ENCODE results near the gene SNRNP25. TPM values are rescaled to one million over a fixed set of nuclear protein-coding genes. Genes with fewer than 3 reads are reported as not detected.

SNRNP25 gene
- total and polyA plus RNA-seq, 2 of the 8 experiments (the other 6 are each of a cell fraction or from before 2014, with no cell fraction given) = 53.0 to 58.4 TPM

DNA sequence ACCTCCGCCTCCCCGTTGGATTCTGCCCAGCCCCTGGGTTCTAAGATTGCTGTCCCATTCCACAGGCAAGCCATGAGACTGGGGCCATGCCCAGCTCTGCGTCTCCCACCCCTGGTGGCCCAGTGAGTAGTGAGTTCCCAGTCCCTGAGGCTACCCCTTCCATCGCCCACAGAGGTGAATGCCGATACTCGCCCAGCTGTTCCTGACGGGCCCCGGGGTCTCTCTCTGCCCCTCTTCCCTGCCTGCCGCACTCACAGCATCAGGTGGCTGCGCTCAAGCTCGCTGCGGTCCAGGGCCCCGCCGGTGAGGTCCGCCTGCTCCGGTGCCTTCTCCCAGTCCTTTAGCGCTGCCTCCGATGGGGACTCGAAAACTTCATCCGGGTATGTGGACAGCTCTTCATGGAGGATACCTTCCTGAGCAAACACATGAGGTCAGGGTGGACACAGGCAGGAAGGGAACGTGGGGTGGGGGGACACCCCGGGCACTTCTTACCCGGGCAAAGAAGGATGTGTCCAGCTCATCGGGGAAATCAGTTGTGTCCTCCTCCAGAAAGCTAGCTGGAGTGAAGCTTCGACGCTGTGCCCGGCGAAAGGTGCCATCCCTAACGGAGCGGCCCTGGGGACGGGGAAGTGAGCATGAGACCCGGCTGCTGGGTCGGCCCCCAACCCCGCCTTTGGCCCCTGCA, 8.8 kb downstream of the SNRNP25 start (continued):
- TF ChIP-seq RNF2 (IDR thresholded peaks at IDR 0.05; ENCODE audit: borderline replicate concordance, low read depth, low read length, missing control alignments, poor library complexity, severe bottlenecking) (no peak), CHD1 (IDR thresholded peaks at IDR 0.05; ENCODE audit: low read depth, low read length) (no peak), SIN3A (conservative IDR thresholded peaks at IDR 0.05 in 1 of 2, IDR thresholded peaks at IDR 0.05 in 1 of 2; ENCODE audit: low read depth in 1 of 2, low read length in 2 of 2) (no peak), CBX8 (IDR thresholded peaks at IDR 0.05; ENCODE audit: borderline replicate concordance, low read depth, low read length) (no peak), RAD21 (IDR thresholded peaks at IDR 0.05 in 1 of 2, conservative IDR thresholded peaks at IDR 0.05 in 1 of 2; ENCODE audit: low read depth in 2 of 2, low read length in 2 of 2) (no peak), HDAC6 (IDR thresholded peaks at IDR 0.05; ENCODE audit: low read depth, low read length) (no peak), SIX5 (IDR thresholded peaks at IDR 0.05; ENCODE audit: low read depth, low read length) (no peak), JUN (IDR thresholded peaks at IDR 0.05; ENCODE audit: low read depth, low read length) (no peak), KDM5A (IDR thresholded peaks at IDR 0.05; ENCODE audit: low read length) (no peak), RXRA (IDR thresholded peaks at IDR 0.05; ENCODE audit: insufficient read depth, low read depth, low read length) (no peak)
- TF ChIP-seq, protein P1, sequence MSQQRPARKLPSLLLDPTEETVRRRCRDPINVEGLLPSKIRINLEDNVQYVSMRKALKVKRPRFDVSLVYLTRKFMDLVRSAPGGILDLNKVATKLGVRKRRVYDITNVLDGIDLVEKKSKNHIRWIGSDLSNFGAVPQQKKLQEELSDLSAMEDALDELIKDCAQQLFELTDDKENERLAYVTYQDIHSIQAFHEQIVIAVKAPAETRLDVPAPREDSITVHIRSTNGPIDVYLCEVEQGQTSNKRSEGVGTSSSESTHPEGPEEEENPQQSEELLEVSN (IDR thresholded peaks at IDR 0.05) = no peak
